CD8-positive, alpha-beta memory T cell (primary cell): ENCODE measurements around the gene USP19. TPM values are rescaled to one million over a fixed set of nuclear protein-coding genes. Genes with fewer than 3 reads are reported as not detected.
A peak's percentile ranks its signal among the peaks of the same experiment; 100 is the strongest.

Experiments
- CTCF ChIA-PET: fragments of 350-600 bp; sonication (Branson Sonifier 250); formaldehyde crosslinking; loops from one replicate; lab custom pipeline; 2021; ENCODE audit warnings: antibody characterized with exemption; lab: Charles Lee
- POLR2A ChIA-PET: fragments of 350-600 bp; sonication (Branson Sonifier 250); formaldehyde crosslinking; loops from one replicate; lab custom pipeline; 2021; ENCODE audit warnings: antibody characterized with exemption; lab: Charles Lee
- DNase-seq, 5 donors: peaks; one replicate each; pipeline versions ENCODE4 v3.0.0 to v3.0.0-alpha.2; 2020 to 2022; ENCODE audit warnings: mixed read lengths in 1 of 5
- H3K27ac ChIP-seq: one replicate; pipeline ENCODE4 v1.7.0; 2013; ENCODE audit warnings: low read depth, mild to moderate bottlenecking, low read length, moderate library complexity
- H3K27me3 ChIP-seq: 2 replicates; pipeline ENCODE4 v1.7.0; 2013; ENCODE audit warnings: low read length, mild to moderate bottlenecking; ENCODE audit not compliant: insufficient read depth, poor library complexity, severe bottlenecking
- H3K36me3 ChIP-seq: 2 replicates; pipeline ENCODE4 v1.7.0; 2013; ENCODE audit warnings: mild to moderate bottlenecking, low read length, moderate library complexity; ENCODE audit not compliant: insufficient read depth
- H3K4me1 ChIP-seq: 2 replicates; pipeline ENCODE4 v1.7.0; 2013; ENCODE audit warnings: mild to moderate bottlenecking, low read length, moderate library complexity; ENCODE audit not compliant: insufficient read depth
- H3K4me3 ChIP-seq: 2 replicates; pipeline ENCODE4 v1.7.0; 2013; ENCODE audit warnings: mild to moderate bottlenecking, low read length
- H3K9me3 ChIP-seq: 2 replicates; pipeline ENCODE4 v1.7.0; 2013; ENCODE audit warnings: mild to moderate bottlenecking, low read length
- H3K27ac Mint-ChIP-seq, 8 donors: one replicate each; pipeline ENCODE4 v1.8.0; 2020 to 2021; ENCODE audit warnings: mixed read lengths in 8 of 8, mild to moderate bottlenecking in 6 of 8, inconsistent platforms in 3 of 8, moderate library complexity in 3 of 8
- H3K27me3 Mint-ChIP-seq, 2 donors: one replicate each; pipeline ENCODE4 v1.8.0; 2020 to 2021; ENCODE audit warnings: mixed read lengths in 2 of 2, mild to moderate bottlenecking in 1 of 2, moderate library complexity in 1 of 2
- H3K36me3 Mint-ChIP-seq, 3 donors: one replicate each; pipeline ENCODE4 v1.8.0; 2020 to 2021; ENCODE audit warnings: mixed read lengths in 3 of 3, inconsistent platforms in 1 of 3, mild to moderate bottlenecking in 1 of 3
- H3K4me1 Mint-ChIP-seq, 3 donors: one replicate each; pipeline ENCODE4 v1.8.0; 2020 to 2021; ENCODE audit warnings: mixed read lengths in 3 of 3, inconsistent platforms in 1 of 3, mild to moderate bottlenecking in 1 of 3
- H3K4me3 Mint-ChIP-seq, 7 donors: one replicate each; pipeline ENCODE4 v1.8.0; 2020 to 2021; ENCODE audit warnings: mixed read lengths in 7 of 7, mild to moderate bottlenecking in 6 of 7, moderate library complexity in 4 of 7, inconsistent platforms in 2 of 7
- H3K9me3 Mint-ChIP-seq, 5 donors: one replicate each; pipeline ENCODE4 v1.8.0; 2020 to 2022; ENCODE audit warnings: mixed read lengths in 5 of 5, mild to moderate bottlenecking in 3 of 5, moderate library complexity in 2 of 5, inconsistent platforms in 1 of 5
- polyA plus RNA-seq: library from polyadenylated mRNA; unstranded; fragments of 300-500 nt; fragmentation: Illumina TruSeq; gene quantifications from one replicate; pipeline ENCODE4 v1.2.3, GENCODE V29; 2021
- total RNA-seq, 2 experiments: library from RNA; stranded (reverse); gene quantifications; one replicate each; pipeline ENCODE4 v1.2.3, GENCODE V29; 2021

Gene USP19, protein sequence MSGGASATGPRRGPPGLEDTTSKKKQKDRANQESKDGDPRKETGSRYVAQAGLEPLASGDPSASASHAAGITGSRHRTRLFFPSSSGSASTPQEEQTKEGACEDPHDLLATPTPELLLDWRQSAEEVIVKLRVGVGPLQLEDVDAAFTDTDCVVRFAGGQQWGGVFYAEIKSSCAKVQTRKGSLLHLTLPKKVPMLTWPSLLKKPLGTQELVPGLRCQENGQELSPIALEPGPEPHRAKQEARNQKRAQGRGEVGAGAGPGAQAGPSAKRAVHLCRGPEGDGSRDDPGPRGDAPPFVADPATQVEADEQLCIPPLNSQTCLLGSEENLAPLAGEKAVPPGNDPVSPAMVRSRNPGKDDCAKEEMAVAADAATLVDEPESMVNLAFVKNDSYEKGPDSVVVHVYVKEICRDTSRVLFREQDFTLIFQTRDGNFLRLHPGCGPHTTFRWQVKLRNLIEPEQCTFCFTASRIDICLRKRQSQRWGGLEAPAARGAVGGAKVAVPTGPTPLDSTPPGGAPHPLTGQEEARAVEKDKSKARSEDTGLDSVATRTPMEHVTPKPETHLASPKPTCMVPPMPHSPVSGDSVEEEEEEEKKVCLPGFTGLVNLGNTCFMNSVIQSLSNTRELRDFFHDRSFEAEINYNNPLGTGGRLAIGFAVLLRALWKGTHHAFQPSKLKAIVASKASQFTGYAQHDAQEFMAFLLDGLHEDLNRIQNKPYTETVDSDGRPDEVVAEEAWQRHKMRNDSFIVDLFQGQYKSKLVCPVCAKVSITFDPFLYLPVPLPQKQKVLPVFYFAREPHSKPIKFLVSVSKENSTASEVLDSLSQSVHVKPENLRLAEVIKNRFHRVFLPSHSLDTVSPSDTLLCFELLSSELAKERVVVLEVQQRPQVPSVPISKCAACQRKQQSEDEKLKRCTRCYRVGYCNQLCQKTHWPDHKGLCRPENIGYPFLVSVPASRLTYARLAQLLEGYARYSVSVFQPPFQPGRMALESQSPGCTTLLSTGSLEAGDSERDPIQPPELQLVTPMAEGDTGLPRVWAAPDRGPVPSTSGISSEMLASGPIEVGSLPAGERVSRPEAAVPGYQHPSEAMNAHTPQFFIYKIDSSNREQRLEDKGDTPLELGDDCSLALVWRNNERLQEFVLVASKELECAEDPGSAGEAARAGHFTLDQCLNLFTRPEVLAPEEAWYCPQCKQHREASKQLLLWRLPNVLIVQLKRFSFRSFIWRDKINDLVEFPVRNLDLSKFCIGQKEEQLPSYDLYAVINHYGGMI (N-terminal part only)
- total RNA-seq (10 to 100 TPM; 71.8 to 73.9 TPM), polyA plus RNA-seq (32.8 TPM)

DNA sequence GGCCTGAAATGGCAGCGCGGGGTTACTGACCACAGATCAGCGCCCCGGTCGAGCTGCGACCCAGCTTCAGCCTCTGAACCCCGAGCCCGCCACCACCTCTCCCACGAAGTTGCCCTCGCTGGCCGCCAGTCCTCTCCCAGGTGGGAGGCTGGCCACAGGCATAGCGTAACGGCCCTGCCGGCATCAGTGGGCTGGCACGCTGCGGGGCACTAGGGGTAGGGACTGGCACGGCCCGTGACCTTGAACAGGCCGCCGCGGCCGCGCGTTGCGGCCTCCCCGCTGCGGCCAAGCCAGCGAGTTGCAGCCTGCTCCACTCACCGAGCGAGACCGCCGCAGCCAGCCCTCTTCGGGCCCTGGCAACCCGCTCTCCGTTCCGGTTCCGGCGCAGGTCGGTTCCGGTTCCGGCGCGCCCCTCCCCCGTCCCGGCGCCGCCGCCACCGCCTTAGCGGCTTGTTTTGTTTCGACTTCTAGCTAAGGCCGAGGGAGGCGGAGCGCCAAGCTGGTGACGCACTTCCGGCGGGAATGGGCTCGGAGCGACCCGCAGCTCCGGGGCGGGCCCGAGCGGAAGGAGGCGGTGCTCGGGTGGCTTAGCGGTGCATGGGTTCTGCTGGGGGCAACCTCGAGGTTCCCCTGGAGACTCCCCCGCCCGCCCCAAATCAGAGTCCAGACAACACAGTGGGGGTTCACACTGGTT, at the start of gene USP19:
Gene USP19 (minus strand): TSS at position 386 of the 694 bp plus-strand sequence. CDS start 1,678 bp downstream, outside the sequence.
- Histone ChIP-seq H3K4me1 (peaks cover 21% of the 10 kb centered on the region), H3K27ac (peak within 1 kb of the TSS; percentile 92), H3K27me3 (no peaks in the 10 kb centered on the region), H3K9me3 (no peaks in the 10 kb centered on the region), H3K4me3 (peak within 1 kb of the TSS; percentile 85), H3K36me3 (peaks cover 25% of the 10 kb centered on the region)
- H3K27me3 Mint-ChIP-seq, result no peaks in the 10 kb centered on the region
- H3K4me3 Mint-ChIP-seq, result peak within 1 kb of the TSS; percentile 85 to 91 (median 88)
- no peaks in the 10 kb centered on the region for H3K9me3 Mint-ChIP-seq
- CTCF ChIA-PET, result interaction anchor here (0.9 to 5.4 kb wide), 10 partner anchors 10 to 98 kb away, joined by 3 to 30 read pairs (median 4); partner anchors contain the start of genes KLHDC8B and QRICH1
- POLR2A ChIA-PET, result interaction anchor here (0.6 to 2.7 kb wide), 13 partner anchors 17 to 750 kb away, joined by 3 to 45 read pairs (median 4); partner anchors contain the start of genes IMPDH2, NDUFAF3, P4HTM and QARS1
- H3K4me1 Mint-ChIP-seq, result peaks cover 13 to 41% (median 17%) of the 10 kb centered on the region in 3 donors
- peak within 1 kb of the TSS; percentile 88 to 97 (median 92) for H3K27ac Mint-ChIP-seq
- peaks cover 0 to 33% (median 6%) of the 10 kb centered on the region in 3 donors for H3K36me3 Mint-ChIP-seq
- peak; percentile 91 to 96 (median 95) for DNase-seq

GRCh38 chr3:49166752-49167556, 46.3 kb upstream of the USP19 start:
- Mint-ChIP-seq H3K4me3 (peak overlapping the region; percentile 89 to 96 (median 91)), H3K4me1 (peaks cover 36 to 51% (median 39%) of the 10 kb centered on the region in 3 donors), H3K36me3 (peaks cover 0 to 35% (median 0%) of the 10 kb centered on the region in 3 donors), H3K27me3 (peaks cover 0 to 6% of the 10 kb centered on the region in 2 donors), H3K27ac (peak overlapping the region; percentile 36 to 96 (median 91)), H3K9me3 (no peaks in the 10 kb centered on the region)
- peak overlapping the region; percentile 88 for H3K4me3 ChIP-seq
- DNase-seq, result no peak
- H3K27me3 ChIP-seq, result no peaks in the 10 kb centered on the region
- CTCF ChIA-PET, result no interaction called here
- peak overlapping the region; percentile 33 for H3K27ac ChIP-seq
- POLR2A ChIA-PET, result no interaction called here
- no peaks in the 10 kb centered on the region for H3K9me3 ChIP-seq
- no peaks in the 10 kb centered on the region for H3K36me3 ChIP-seq
- peaks cover 33% of the 10 kb centered on the region for H3K4me1 ChIP-seq

DNA sequence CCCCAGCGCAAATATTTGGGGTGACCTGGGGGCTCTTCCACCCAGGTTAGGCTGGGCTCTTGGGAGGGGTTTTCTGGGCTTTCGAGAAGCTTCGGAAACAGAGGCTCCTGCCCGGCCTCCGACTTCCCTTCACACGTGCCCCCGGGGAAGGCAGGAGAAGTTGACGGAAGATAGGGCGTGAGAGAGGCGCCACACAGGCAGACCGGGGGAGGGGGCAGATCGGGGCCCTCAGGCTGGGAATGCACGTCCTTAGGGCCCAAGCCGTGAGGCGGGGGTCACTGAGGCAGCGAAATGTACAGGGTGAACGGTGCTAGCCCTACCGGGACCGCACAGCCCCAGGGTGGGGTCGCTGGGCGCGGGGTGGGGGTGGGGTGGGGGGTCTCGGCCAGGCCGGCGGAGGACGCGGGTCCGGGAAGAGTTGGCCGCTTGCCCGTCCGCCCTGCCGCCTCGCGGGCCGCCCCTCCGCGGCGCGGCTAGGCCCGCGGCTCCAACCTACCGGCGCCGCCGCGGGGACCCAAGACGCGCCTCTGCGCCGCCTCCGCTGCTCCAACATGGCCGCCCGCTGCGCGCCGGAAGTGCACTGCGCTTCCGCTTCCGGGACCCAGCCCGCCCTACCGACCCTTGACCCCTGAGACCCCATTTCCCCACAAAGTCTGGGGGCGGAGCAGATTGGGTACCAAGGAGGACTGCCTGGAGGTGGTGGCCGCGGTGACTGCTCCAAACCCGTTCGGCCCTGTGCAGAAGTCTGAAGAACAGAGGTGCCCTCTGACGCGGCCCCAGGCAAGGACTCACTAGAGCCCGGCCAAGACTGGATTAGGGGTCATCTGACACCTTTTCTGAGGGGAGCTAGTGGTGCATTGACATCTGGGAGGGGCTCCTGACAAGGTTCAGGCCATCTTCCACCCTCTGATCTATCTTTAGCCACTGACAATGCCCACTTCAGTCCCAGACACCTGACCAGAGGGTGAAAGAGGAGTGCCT, 45.4 kb upstream of the USP19 start, which contains the start of gene CCDC71:
Gene CCDC71 (minus strand): TSS at position 561 of the 981 bp plus-strand sequence. CDS start 2,123 bp downstream, outside the sequence.
- POLR2A ChIA-PET, result interaction anchor here (0.7 to 1.4 kb wide), 2 partner anchors 72 to 159 kb away, joined by 3 to 4 read pairs; partner anchors contain the start of genes QRICH1 and WDR6

DNA sequence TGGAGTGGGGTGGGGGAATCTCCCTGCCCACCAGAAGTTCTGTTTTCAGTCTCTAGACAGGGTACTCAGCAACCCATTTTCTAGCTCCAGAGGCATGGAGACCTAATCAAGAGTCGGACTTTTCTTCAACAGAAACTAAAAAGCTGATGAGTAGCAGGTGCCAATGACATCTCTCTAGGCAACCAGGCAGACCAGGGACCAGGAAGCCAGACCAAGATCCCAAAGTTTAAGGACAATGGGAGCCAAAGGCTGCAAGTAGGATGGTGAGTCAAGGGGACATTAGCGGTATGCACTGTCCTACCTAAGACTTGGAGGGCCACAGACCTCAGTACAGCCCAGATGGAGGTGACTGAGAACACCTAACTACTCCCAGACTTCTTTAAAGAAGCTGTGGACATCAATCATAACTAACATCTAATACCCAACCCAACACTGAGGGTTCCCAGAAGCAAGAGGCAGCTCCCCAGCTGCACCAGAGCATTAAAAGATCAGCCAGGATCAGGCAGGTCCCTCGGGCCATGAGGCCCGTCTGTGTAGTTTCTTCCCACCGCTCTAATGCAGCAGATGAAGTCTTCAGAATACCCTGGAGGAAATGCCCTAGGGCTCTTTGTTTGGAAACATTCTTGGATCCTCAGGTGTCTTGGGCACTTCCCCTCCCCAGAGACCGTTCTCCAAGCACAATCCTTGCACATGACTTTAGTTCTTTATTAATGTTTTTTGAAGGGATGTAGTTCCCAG, 44.5 kb upstream of the USP19 start:
- Mint-ChIP-seq H3K27ac (peak overlapping the region; percentile 78 to 99 (median 94)), H3K36me3 (peaks cover 0 to 39% (median 0%) of the 10 kb centered on the region in 3 donors), H3K4me3 (peak overlapping the region; percentile 88 to 96 (median 93)), H3K9me3 (no peaks in the 10 kb centered on the region), H3K4me1 (peaks cover 30 to 46% (median 30%) of the 10 kb centered on the region in 3 donors), H3K27me3 (peaks cover 0 to 6% of the 10 kb centered on the region in 2 donors)
- no peaks in the 10 kb centered on the region for H3K27me3 ChIP-seq
- no peaks in the 10 kb centered on the region for H3K9me3 ChIP-seq
- H3K4me1 ChIP-seq, result peaks cover 19% of the 10 kb centered on the region
- ChIA-PET CTCF (interaction anchor here (1.1 to 1.7 kb wide), 3 partner anchors 44 to 374 kb away, joined by 3 to 5 read pairs (median 4); partner anchors contain the start of gene USP19), POLR2A (interaction anchor here (0.5 to 1.4 kb wide), 3 partner anchors 71 to 158 kb away, joined by 3 to 4 read pairs (median 3); partner anchors contain the start of genes QRICH1 and WDR6)
- no peak for DNase-seq
- no peaks in the 10 kb centered on the region for H3K36me3 ChIP-seq
- H3K4me3 ChIP-seq, result peak overlapping the region; percentile 88
- peak overlapping the region; percentile 40 for H3K27ac ChIP-seq

More for the DNA sequence above, 45.4 kb upstream of the USP19 start, which contains the start of gene CCDC71:
- peak within 1 kb of the TSS; percentile 88 for H3K4me3 ChIP-seq
- peak within 1 kb of the TSS; percentile 89 to 99 (median 94) for H3K27ac Mint-ChIP-seq
- H3K27me3 Mint-ChIP-seq, result peaks cover 0 to 6% of the 10 kb centered on the region in 2 donors
- H3K27ac ChIP-seq, result peak within 1 kb of the TSS; percentile 40
- peaks cover 34 to 54% (median 37%) of the 10 kb centered on the region in 3 donors for H3K4me1 Mint-ChIP-seq
- H3K4me3 Mint-ChIP-seq, result peak within 1 kb of the TSS; percentile 90 to 96 (median 93)
- no peaks in the 10 kb centered on the region for H3K36me3 ChIP-seq
- CTCF ChIA-PET, result interaction anchor here (1.4 to 1.7 kb wide), 2 partner anchors 45 to 178 kb away, joined by 4 to 5 read pairs; partner anchors contain the start of gene USP19
- DNase-seq, result peak; percentile 63 to 85 (median 72)
- no peaks in the 10 kb centered on the region for H3K9me3 ChIP-seq
- peaks cover 27% of the 10 kb centered on the region for H3K4me1 ChIP-seq
- no peaks in the 10 kb centered on the region for H3K9me3 Mint-ChIP-seq
- H3K27me3 ChIP-seq, result no peaks in the 10 kb centered on the region
- H3K36me3 Mint-ChIP-seq, result peaks cover 0 to 39% (median 0%) of the 10 kb centered on the region in 3 donors

- Histone ChIP-seq H3K9me3 (no peaks in the 10 kb centered on the region), H3K4me1 (peaks cover 19% of the 10 kb centered on the region), H3K4me3 (no peak overlapping the region), H3K27me3 (no peaks in the 10 kb centered on the region), H3K27ac (no peak overlapping the region), H3K36me3 (no peaks in the 10 kb centered on the region)
- H3K4me3 Mint-ChIP-seq, result peak overlapping the region in 4 of 7 donors; percentile 36 to 96 (median 46)
- peaks cover 27 to 41% (median 30%) of the 10 kb centered on the region in 3 donors for H3K4me1 Mint-ChIP-seq
- CTCF ChIA-PET, result interaction anchor here (0.7 to 1.1 kb wide), 2 partner anchors 30 to 376 kb away, joined by 3 to 4 read pairs; no protein-coding TSS in a partner anchor
- no peaks in the 10 kb centered on the region for H3K9me3 Mint-ChIP-seq
- H3K27me3 Mint-ChIP-seq, result peaks cover 0 to 6% of the 10 kb centered on the region in 2 donors
- POLR2A ChIA-PET, result interaction anchor here (0.6 kb wide), 1 partner anchor 171 kb away, joined by 3 read pairs; no protein-coding TSS in a partner anchor
- DNase-seq, result no peak
- peak overlapping the region in 4 of 8 donors; percentile 7 to 95 (median 44) for H3K27ac Mint-ChIP-seq
- H3K36me3 Mint-ChIP-seq, result peaks cover 0 to 39% (median 0%) of the 10 kb centered on the region in 3 donors
These were observed 43.0 kb upstream of the USP19 start for GRCh38 chr3:49163609-49164008.
